ENCODE data around the gene AASDH.

Gene AASDH

DNA sequence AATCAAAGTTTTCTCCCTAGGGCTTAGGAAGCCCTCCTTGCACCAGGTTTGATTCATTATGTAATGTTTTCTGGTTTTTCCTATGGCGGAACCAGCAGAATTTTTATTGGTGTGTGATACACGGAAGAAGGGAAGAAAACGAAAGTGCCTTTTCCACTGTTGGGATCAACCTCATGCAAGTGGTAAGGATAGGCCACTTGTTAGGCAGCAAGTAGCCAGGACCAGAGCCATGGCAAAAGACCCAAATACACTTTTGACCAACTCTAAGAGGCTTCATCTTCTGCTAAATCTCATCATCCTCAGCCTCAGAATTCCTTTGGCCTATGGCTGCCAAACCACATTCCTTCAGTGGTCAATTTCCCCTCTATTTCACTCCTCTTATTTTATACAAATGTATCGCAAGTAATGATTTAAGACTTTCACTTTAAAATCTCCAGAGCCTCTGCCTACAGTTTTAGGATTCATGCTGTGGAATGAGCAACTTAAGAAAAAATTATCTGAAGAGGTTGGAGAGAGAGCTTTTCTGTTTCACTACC, 26.9 kb upstream of the AASDH start:
- Mint-ChIP-seq H3K4me1 (ENCODE audit: low read depth) (no peaks in the 10 kb centered on the region), H3K4me3 (no peak overlapping the region), H3K27ac (no peak overlapping the region), H3K9me3 (no peaks in the 10 kb centered on the region), H3K36me3 (ENCODE audit: low read depth) (no peaks in the 10 kb centered on the region), H3K27me3 (no peaks in the 10 kb centered on the region)
- intact Hi-C loops (cut with micrococcal nuclease): no loop called here

DNA sequence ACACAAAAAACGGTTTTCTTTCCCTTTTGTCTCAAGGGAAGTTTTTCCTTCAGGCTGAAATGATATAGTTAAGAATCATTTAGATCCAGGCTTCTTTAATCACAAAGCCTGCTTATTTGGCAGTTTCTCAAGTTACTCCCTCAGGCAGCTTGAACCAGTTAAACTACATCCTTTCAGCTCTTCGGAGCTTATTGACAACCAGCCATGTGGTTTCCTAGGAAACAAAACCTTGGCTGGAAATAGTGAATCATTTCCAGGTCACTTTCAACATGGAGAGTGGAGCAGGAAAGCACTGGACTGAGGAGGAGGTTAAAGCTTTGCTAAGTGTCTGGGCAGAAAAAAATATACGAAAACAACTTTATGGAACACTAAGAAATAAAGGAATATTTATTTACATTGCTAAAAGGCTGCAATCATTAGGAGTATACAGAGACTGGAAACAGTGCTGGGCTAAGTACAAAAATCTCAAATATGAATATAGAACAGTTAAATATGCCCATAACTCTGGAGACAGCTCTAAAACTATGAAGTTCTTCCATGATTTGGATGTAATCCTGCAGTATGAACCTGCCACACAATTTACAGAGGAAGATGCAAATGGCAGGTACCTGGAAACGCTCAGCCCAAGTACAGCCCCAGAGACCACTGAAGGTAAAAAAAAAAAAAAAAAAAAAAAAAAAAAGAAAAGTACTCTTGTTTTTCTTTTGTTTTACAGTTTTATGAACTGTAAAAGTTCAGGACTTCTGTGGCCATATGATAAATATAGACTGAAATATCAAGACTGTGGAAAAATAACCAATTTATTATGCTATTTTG, 23.2 kb upstream of the AASDH start:
- no peaks in the 10 kb centered on the region for H3K27me3 Mint-ChIP-seq
- no peak overlapping the region for H3K4me3 Mint-ChIP-seq
- H3K27ac Mint-ChIP-seq: no peak overlapping the region
- no peaks in the 10 kb centered on the region for H3K9me3 Mint-ChIP-seq
- intact Hi-C loops (cut with micrococcal nuclease): no loop called here
- no peaks in the 10 kb centered on the region for H3K4me1 Mint-ChIP-seq (ENCODE audit: low read depth)
- H3K36me3 Mint-ChIP-seq (ENCODE audit: low read depth): peaks cover 7% of the 10 kb centered on the region

DNA sequence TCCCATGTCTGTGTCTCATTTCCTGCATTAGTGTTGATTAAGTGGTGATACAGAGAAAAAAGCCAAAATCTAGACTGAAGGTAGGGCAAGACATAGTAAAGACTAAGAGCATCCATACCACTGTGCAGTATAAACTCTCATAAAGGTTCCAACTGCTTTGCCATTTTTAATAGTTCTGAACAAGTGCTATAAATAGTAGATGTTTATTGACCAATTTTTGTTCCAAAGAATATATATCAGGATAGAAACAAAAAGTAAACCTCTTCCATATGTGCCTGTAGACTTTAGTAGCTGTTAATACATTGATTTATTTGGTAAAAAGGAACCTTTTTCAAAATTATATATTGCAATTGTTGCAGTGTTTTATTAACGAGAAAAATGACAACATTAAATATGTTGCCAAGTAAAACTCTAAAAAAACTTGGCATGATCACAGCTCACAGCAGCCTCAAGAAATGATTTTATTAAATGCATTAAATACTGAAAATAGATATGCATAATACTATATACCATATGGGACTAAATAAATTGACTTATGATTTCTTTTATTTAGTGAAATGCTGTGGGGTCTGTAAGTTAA, 22.3 kb upstream of the AASDH start:
- Mint-ChIP-seq H3K27me3 (no peaks in the 10 kb centered on the region), H3K36me3 (ENCODE audit: low read depth) (peaks cover 7% of the 10 kb centered on the region), H3K27ac (no peak overlapping the region), H3K4me1 (ENCODE audit: low read depth) (no peaks in the 10 kb centered on the region), H3K9me3 (no peaks in the 10 kb centered on the region), H3K4me3 (no peak overlapping the region)
- intact Hi-C loops (cut with micrococcal nuclease): no loop called here

DNA sequence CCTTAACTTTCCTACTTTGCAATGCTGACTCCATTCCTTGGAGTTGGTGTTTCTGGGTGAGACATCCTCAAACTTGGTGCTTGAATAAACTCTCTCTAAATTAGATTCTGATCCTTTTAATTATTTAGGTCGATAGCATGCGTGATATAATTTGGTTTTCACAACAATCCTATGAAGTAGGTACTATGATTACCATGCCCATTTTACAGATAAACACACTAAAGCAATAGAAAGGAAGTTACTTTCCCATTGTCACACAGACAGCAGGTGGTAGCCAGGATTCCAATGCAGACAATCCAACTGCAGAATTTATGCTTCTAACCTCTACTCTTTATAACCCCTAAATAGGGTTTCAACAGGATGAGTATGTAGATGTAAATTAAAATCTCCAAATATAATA, 21.7 kb upstream of the AASDH start:
- peaks cover 7% of the 10 kb centered on the region for H3K36me3 Mint-ChIP-seq (ENCODE audit: low read depth)
- no peak overlapping the region for H3K4me3 Mint-ChIP-seq
- intact Hi-C loops (cut with micrococcal nuclease): no loop called here
- H3K9me3 Mint-ChIP-seq: no peaks in the 10 kb centered on the region
- H3K27ac Mint-ChIP-seq: no peak overlapping the region
- H3K4me1 Mint-ChIP-seq (ENCODE audit: low read depth): no peaks in the 10 kb centered on the region
- no peaks in the 10 kb centered on the region for H3K27me3 Mint-ChIP-seq

- no peak overlapping the region for H3K27ac Mint-ChIP-seq
- intact Hi-C loops (cut with micrococcal nuclease): no loop called here
- no peaks in the 10 kb centered on the region for H3K27me3 Mint-ChIP-seq
- H3K9me3 Mint-ChIP-seq: no peaks in the 10 kb centered on the region
- no peaks in the 10 kb centered on the region for H3K4me1 Mint-ChIP-seq (ENCODE audit: low read depth)
- no peak overlapping the region for H3K4me3 Mint-ChIP-seq
- H3K36me3 Mint-ChIP-seq (ENCODE audit: low read depth): peaks cover 7% of the 10 kb centered on the region
Measured at GRCh38 chr4:56406151-56406550, 18.9 kb upstream of the AASDH start.

DNA sequence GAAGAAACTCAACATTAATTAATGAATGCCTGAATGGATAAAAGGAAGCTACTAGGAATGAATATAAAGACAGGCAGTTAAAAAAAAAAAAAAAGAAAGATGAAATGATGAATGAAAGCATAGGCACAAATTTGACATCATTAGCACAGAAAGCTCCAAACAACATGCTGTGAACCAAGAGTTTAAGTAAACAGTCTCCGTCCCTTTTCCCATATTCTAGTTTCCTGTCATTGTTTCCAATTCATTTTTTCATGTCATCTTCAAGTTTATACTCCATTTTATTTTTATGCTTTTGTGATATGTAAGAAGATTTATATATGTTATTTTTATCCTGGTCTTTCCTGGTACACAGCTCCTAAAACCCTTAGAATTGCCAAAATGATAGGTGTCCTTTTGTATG, 17.7 kb upstream of the AASDH start:
- no peaks in the 10 kb centered on the region for H3K9me3 Mint-ChIP-seq
- intact Hi-C loops (cut with micrococcal nuclease): no loop called here
- no peaks in the 10 kb centered on the region for H3K4me1 Mint-ChIP-seq (ENCODE audit: low read depth)
- peaks cover 15% of the 10 kb centered on the region for H3K36me3 Mint-ChIP-seq (ENCODE audit: low read depth)
- H3K27ac Mint-ChIP-seq: no peak overlapping the region
- H3K4me3 Mint-ChIP-seq: no peak overlapping the region
- H3K27me3 Mint-ChIP-seq: no peaks in the 10 kb centered on the region

- no peak overlapping the region for H3K4me3 Mint-ChIP-seq
- H3K27ac Mint-ChIP-seq: no peak overlapping the region
- no peaks in the 10 kb centered on the region for H3K4me1 Mint-ChIP-seq (ENCODE audit: low read depth)
- H3K36me3 Mint-ChIP-seq (ENCODE audit: low read depth): peaks cover 13% of the 10 kb centered on the region
- no peaks in the 10 kb centered on the region for H3K27me3 Mint-ChIP-seq
- intact Hi-C loops (cut with micrococcal nuclease): no loop called here
- H3K9me3 Mint-ChIP-seq: no peaks in the 10 kb centered on the region
Measured at GRCh38 chr4:56400560-56400959, 13.3 kb upstream of the AASDH start.

GRCh38 chr4:56391270-56391669, 4.0 kb upstream of the AASDH start:
- no peak overlapping the region for H3K27ac Mint-ChIP-seq
- H3K36me3 Mint-ChIP-seq (ENCODE audit: low read depth): peaks cover 10% of the 10 kb centered on the region

DNA sequence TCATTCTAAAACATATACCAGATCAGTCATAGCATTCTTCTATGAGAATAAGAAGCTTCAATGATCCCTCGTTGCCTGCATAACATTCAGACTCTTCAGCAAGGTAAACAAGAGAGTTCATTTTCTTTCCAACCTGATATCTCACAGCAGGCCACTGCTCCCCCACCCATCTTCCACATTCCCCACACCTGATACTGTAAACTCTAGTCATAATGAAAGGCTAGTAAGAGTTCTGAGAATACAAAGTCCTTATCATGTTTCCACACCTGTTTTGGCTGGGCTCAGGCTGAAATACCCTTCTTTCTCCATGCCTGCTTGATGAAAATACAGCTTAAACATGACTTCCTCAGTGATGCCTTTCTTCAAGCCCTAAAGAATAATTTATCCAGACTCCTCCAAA, 2.3 kb upstream of the AASDH start:
- Mint-ChIP-seq H3K4me3 (no peak overlapping the region), H3K27ac (no peak overlapping the region), H3K36me3 (ENCODE audit: low read depth) (peaks cover 10% of the 10 kb centered on the region), H3K27me3 (no peaks in the 10 kb centered on the region), H3K9me3 (no peaks in the 10 kb centered on the region), H3K4me1 (ENCODE audit: low read depth) (peaks cover 14% of the 10 kb centered on the region)
- intact Hi-C loops (cut with micrococcal nuclease): loop anchor here (5.0 kb wide), 1 partner anchor 518 kb away; the partner anchor contains the start of gene REST

More at GRCh38 chr4:56391270-56391669, 4.0 kb upstream of the AASDH start:
- H3K4me3 Mint-ChIP-seq: no peak overlapping the region
- intact Hi-C loops (cut with micrococcal nuclease): no loop called here
- H3K9me3 Mint-ChIP-seq: no peaks in the 10 kb centered on the region
- no peaks in the 10 kb centered on the region for H3K27me3 Mint-ChIP-seq
- H3K4me1 Mint-ChIP-seq (ENCODE audit: low read depth): peaks cover 14% of the 10 kb centered on the region

- intact Hi-C loops (cut with micrococcal nuclease): loop anchor here (5.0 kb wide), 1 partner anchor 519 kb away; the partner anchor contains the start of gene REST
- Mint-ChIP-seq H3K27me3 (no peaks in the 10 kb centered on the region), H3K27ac (peak overlapping the region; percentile 99)
Measured at GRCh38 chr4:56388306-56388705, 1.0 kb upstream of the AASDH start.

DNA sequence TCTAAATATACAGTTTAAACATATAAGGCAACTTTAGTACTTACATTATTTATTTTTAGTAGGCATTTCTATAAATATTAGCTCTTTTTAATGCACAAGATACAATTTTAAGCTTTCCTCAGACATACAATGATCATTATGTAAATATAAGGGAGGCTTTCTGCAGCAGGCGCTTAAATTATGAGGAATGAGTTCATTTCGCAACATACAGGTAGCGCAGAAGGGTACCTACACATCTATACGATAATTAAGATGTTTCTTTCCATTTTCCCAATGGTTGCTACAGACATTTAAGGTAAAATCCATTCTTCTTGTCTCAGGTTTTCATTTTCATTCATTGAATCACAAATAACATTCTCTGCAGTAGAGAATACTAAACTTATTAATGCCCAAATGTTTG, 1.2 kb downstream of the AASDH start:
- Mint-ChIP-seq H3K36me3 (ENCODE audit: low read depth) (peaks cover 10% of the 10 kb centered on the region), H3K27me3 (no peaks in the 10 kb centered on the region), H3K27ac (peak overlapping the region; percentile 99), H3K4me1 (ENCODE audit: low read depth) (peaks cover 14% of the 10 kb centered on the region), H3K9me3 (no peaks in the 10 kb centered on the region), H3K4me3 (peak overlapping the region; percentile 87)
- intact Hi-C loops (cut with micrococcal nuclease): loop anchor here (2.0 to 5.0 kb wide), 3 partner anchors 81 to 521 kb away; partner anchors contain the start of genes CEP135, REST and SRP72

More at GRCh38 chr4:56388306-56388705, 1.0 kb upstream of the AASDH start:
- Mint-ChIP-seq H3K9me3 (no peaks in the 10 kb centered on the region), H3K4me1 (ENCODE audit: low read depth) (peaks cover 14% of the 10 kb centered on the region), H3K4me3 (peak overlapping the region; percentile 87), H3K36me3 (ENCODE audit: low read depth) (peaks cover 10% of the 10 kb centered on the region)

GRCh38 chr4:56375458-56375857, 11.8 kb downstream of the AASDH start:
- Mint-ChIP-seq H3K4me1 (ENCODE audit: low read depth) (no peaks in the 10 kb centered on the region), H3K9me3 (no peaks in the 10 kb centered on the region), H3K36me3 (ENCODE audit: low read depth) (peaks cover 34% of the 10 kb centered on the region), H3K27me3 (no peaks in the 10 kb centered on the region), H3K4me3 (no peak overlapping the region), H3K27ac (no peak overlapping the region)
- intact Hi-C loops (cut with micrococcal nuclease): no loop called here

GRCh38 chr4:56374956-56375355, 12.3 kb downstream of the AASDH start:
- Mint-ChIP-seq H3K27ac (no peak overlapping the region), H3K27me3 (no peaks in the 10 kb centered on the region), H3K4me1 (ENCODE audit: low read depth) (no peaks in the 10 kb centered on the region), H3K36me3 (ENCODE audit: low read depth) (peaks cover 34% of the 10 kb centered on the region), H3K4me3 (no peak overlapping the region), H3K9me3 (no peaks in the 10 kb centered on the region)
- intact Hi-C loops (cut with micrococcal nuclease): no loop called here

GRCh38 chr4:56372774-56373173, 14.5 kb downstream of the AASDH start:
- Mint-ChIP-seq H3K4me1 (ENCODE audit: low read depth) (no peaks in the 10 kb centered on the region), H3K36me3 (ENCODE audit: low read depth) (peaks cover 42% of the 10 kb centered on the region), H3K27me3 (no peaks in the 10 kb centered on the region), H3K9me3 (no peaks in the 10 kb centered on the region), H3K27ac (no peak overlapping the region), H3K4me3 (no peak overlapping the region)
- intact Hi-C loops (cut with micrococcal nuclease): no loop called here

All from dendritic cell treated with granulocyte-macrophage colony-stimulating factor and Interleukin-4, amounts not matched to agents 40 ng/mL and 50 ng/mL, for 4 days (primary cell).